ENCODE data around the gene C1orf21. TPM values are rescaled to one million over a fixed set of nuclear protein-coding genes. Genes with fewer than 3 reads are reported as not detected.

Gene C1orf21
- total RNA-seq, 1 experiment from 2014 or later = 0.15 TPM

DNA sequence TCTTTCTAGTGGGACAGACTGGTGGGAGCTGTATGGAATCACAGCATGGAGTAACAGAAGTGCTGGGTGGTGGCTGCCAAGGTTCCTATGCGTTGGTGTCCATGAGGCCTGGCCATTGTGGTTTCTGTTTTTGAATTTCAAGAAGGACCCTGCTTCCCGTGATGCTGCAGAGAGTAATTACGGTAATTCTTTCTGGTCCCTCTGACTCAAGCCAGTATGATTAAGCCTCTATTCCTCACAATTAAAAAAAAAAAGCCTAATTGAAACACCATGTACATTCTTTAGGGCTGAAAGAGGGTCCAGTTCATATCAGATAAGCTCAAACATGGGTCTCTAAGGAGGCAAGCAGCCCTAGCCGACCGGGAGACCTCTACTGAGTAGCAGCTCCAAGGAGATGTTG lies 10.5 kb upstream of the C1orf21 start:
- H3K9me3 ChIP-seq (ENCODE audit: control insufficient read depth, insufficient read depth, low read depth, low read length) = no peaks in the 10 kb centered on the region
- no peak overlapping the region for H3K27ac ChIP-seq (ENCODE audit: low read length)
- in situ Hi-C loops (cut with HindIII; ENCODE audit: low pct_unique_long_range_greater_than_20kb, low sequenced_read_pairs) = no loop called here
- H3K36me3 ChIP-seq (ENCODE audit: control insufficient read depth, insufficient read depth, low read length) = no peaks in the 10 kb centered on the region
- H3K27me3 ChIP-seq (ENCODE audit: control insufficient read depth, insufficient read depth, low read length) = 0 out of 2 replicates have a peak, but pooled peaks cover 4% of the 10 kb centered on the region
- TF ChIP-seq TCF7L2 (IDR thresholded peaks at IDR 0.05; ENCODE audit: low read depth, low read length) (no peak), POLR2AphosphoS5 (IDR thresholded peaks at IDR 0.05; ENCODE audit: low read depth, low read length) (no peak), SIN3A (IDR thresholded peaks at IDR 0.05; ENCODE audit: borderline replicate concordance, insufficient read depth, low read depth, low read length) (no peak)
- TF ChIP-seq, protein P1, sequence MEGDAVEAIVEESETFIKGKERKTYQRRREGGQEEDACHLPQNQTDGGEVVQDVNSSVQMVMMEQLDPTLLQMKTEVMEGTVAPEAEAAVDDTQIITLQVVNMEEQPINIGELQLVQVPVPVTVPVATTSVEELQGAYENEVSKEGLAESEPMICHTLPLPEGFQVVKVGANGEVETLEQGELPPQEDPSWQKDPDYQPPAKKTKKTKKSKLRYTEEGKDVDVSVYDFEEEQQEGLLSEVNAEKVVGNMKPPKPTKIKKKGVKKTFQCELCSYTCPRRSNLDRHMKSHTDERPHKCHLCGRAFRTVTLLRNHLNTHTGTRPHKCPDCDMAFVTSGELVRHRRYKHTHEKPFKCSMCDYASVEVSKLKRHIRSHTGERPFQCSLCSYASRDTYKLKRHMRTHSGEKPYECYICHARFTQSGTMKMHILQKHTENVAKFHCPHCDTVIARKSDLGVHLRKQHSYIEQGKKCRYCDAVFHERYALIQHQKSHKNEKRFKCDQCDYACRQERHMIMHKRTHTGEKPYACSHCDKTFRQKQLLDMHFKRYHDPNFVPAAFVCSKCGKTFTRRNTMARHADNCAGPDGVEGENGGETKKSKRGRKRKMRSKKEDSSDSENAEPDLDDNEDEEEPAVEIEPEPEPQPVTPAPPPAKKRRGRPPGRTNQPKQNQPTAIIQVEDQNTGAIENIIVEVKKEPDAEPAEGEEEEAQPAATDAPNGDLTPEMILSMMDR (IDR thresholded peaks at IDR 0.05) = no peak
- TF ChIP-seq, protein P2, sequence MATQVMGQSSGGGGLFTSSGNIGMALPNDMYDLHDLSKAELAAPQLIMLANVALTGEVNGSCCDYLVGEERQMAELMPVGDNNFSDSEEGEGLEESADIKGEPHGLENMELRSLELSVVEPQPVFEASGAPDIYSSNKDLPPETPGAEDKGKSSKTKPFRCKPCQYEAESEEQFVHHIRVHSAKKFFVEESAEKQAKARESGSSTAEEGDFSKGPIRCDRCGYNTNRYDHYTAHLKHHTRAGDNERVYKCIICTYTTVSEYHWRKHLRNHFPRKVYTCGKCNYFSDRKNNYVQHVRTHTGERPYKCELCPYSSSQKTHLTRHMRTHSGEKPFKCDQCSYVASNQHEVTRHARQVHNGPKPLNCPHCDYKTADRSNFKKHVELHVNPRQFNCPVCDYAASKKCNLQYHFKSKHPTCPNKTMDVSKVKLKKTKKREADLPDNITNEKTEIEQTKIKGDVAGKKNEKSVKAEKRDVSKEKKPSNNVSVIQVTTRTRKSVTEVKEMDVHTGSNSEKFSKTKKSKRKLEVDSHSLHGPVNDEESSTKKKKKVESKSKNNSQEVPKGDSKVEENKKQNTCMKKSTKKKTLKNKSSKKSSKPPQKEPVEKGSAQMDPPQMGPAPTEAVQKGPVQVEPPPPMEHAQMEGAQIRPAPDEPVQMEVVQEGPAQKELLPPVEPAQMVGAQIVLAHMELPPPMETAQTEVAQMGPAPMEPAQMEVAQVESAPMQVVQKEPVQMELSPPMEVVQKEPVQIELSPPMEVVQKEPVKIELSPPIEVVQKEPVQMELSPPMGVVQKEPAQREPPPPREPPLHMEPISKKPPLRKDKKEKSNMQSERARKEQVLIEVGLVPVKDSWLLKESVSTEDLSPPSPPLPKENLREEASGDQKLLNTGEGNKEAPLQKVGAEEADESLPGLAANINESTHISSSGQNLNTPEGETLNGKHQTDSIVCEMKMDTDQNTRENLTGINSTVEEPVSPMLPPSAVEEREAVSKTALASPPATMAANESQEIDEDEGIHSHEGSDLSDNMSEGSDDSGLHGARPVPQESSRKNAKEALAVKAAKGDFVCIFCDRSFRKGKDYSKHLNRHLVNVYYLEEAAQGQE (IDR thresholded peaks at IDR 0.05; ENCODE audit: insufficient read depth in 1 of 2, low read depth in 2 of 2, low read length in 1 of 2) = no peak
- no peak for ATAC-seq
- H3K4me1 ChIP-seq (ENCODE audit: control insufficient read depth, insufficient read depth, low read length) = no peaks in the 10 kb centered on the region
- H3K4me3 ChIP-seq (ENCODE audit: low read depth in 2 of 2, low read length in 2 of 2) = no peak overlapping the region
- DNase-seq (ENCODE audit: low read depth, low spot score) = no peak
- BruUV-seq (replicated peaks) = no TSS peak
- ChIA-PET POLR2A (no interaction called here), CTCF (no interaction called here)
- intact Hi-C loops (cut with micrococcal nuclease; ENCODE audit: unreplicated experiment) = no loop called here

DNA sequence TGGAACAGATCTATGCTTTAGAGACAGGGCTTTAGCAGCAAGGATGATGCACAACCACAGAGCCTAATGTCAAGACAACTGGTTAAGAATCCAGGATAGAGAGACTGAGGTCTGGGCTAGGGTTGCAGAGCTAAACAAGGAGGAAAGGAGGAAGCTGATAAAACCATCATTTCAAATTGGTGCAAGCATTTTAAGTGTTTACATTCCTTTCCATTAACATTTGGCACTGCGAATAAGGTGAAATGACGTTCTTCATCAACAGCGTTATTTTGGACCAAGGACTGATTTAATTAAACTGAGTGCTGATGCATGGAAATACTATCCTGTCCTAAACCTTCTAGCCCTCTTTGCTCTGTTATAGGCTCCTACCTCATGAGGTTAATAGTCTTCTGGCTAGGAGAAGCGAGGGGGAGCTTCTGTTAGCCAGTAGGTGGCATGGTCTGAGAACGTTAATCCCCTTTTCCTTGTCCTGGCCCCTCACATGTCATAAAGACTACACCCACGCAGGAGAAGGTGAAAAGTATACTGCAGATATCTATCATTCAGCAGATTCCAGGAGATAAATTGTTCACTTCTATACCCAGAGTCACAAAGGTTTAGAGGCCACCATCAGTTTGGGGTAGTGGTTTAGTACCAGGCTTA lies 7.6 kb upstream of the C1orf21 start:
- Histone ChIP-seq H3K4me1 (ENCODE audit: control insufficient read depth, insufficient read depth, low read length) (no peaks in the 10 kb centered on the region), H3K27ac (ENCODE audit: low read length) (no peak overlapping the region), H3K9me3 (ENCODE audit: control insufficient read depth, insufficient read depth, low read depth, low read length) (no peaks in the 10 kb centered on the region), H3K36me3 (ENCODE audit: control insufficient read depth, insufficient read depth, low read length) (no peaks in the 10 kb centered on the region), H3K27me3 (ENCODE audit: control insufficient read depth, insufficient read depth, low read length) (peaks cover 10% of the 10 kb centered on the region; the same call in 1 of the 2 replicates), H3K4me3 (ENCODE audit: low read depth in 2 of 2, low read length in 2 of 2) (no peak overlapping the region)
- ATAC-seq (no peak), DNase-seq (ENCODE audit: low read depth, low spot score) (no peak)
- intact Hi-C loops (cut with micrococcal nuclease; ENCODE audit: unreplicated experiment) = no loop called here
- no TSS peak for BruUV-seq (replicated peaks)
- in situ Hi-C loops (cut with HindIII; ENCODE audit: low pct_unique_long_range_greater_than_20kb, low sequenced_read_pairs) = no loop called here
- TF ChIP-seq SIN3A (IDR thresholded peaks at IDR 0.05; ENCODE audit: borderline replicate concordance, insufficient read depth, low read depth, low read length) = no peak
- TF ChIP-seq, protein P1 (IDR thresholded peaks at IDR 0.05) = peak; percentile 18
- POLR2A ChIA-PET = no interaction called here
- CTCF ChIA-PET = no interaction called here

Measured in Panc1 (cell line).